Adipocyte (in vitro differentiated cells): ENCODE data around the gene HOXA9.

ENCODE experiments used
- DNase-seq: peaks from one replicate; pipeline ENCODE4 v3.0.0-alpha.2; 2015; ENCODE audit warnings: low read depth
- H3K27me3 ChIP-seq: replicated peaks from 2 replicates; pipeline ENCODE4 v1.7.0; 2013; ENCODE audit warnings: mild to moderate bottlenecking, low read length, moderate library complexity; ENCODE audit not compliant: control insufficient read depth, insufficient read depth
- H3K36me3 ChIP-seq: 2 replicates; pipeline ENCODE4 v1.7.0; 2013; ENCODE audit warnings: low read length, mild to moderate bottlenecking, moderate library complexity; ENCODE audit not compliant: control insufficient read depth, insufficient read depth, severe bottlenecking
- H3K4me1 ChIP-seq: 2 replicates; pipeline ENCODE4 v1.7.0; 2013; ENCODE audit warnings: mild to moderate bottlenecking, low read length, moderate library complexity; ENCODE audit not compliant: control insufficient read depth, insufficient read depth
- H3K4me3 ChIP-seq: 2 replicates; pipeline ENCODE4 v1.7.0; 2013; ENCODE audit warnings: mild to moderate bottlenecking, low read length, moderate library complexity
- H3K9ac ChIP-seq: 2 replicates; pipeline ENCODE4 v1.7.0; 2013; ENCODE audit warnings: mild to moderate bottlenecking, low read length, moderate library complexity
- H3K9me3 ChIP-seq: 2 replicates; pipeline ENCODE4 v1.7.0; 2013; ENCODE audit warnings: mild to moderate bottlenecking, low read length, moderate library complexity; ENCODE audit not compliant: control insufficient read depth

Gene HOXA9

DNA sequence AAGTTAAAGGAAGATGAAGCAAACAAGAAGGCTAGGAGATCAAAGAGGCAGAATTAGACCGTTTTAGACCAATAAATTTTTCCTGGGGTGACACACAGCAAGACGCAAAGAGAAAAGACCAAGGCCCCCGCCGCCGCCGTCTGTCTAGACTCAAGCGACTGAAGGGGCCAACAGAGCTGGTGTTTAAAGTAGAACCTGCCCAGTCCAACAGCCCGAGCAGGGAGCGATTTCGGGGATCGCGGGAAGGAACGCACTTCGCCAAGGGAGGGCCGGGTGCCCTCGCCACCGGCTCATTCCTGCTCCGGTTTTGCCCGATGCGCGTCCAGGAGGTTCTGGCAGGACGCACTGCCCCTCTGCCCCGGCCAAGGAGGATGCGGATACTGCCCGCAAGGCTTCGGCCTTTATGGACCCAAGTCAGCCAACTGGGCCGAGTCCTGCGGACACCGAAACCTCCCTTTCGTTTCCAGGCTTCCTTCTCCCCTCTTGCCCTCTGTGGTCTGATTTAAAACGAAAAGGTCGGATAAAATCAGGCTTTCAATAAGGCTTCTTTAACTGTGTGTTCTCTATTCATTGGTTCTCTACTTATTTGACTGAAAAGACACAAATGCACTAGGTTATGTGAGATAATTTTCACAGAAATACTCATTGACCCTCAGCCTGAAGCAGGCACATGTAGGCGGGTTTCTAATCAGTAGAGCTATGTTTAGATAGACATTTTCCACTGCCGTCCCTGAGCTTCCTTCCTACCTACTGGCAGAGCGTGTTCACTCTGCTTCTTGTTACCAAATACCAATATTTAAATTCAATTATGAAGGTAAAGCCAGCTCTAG lies 6.7 kb downstream of the HOXA9 start:
- Histone ChIP-seq H3K36me3 (peaks cover 5% of the 10 kb centered on the region), H3K27me3 (no peaks in the 10 kb centered on the region), H3K9me3 (no peaks in the 10 kb centered on the region), H3K4me1 (peaks cover 40% of the 10 kb centered on the region), H3K9ac (no peak overlapping the region), H3K4me3 (no peak overlapping the region)
- no peak for DNase-seq

DNA sequence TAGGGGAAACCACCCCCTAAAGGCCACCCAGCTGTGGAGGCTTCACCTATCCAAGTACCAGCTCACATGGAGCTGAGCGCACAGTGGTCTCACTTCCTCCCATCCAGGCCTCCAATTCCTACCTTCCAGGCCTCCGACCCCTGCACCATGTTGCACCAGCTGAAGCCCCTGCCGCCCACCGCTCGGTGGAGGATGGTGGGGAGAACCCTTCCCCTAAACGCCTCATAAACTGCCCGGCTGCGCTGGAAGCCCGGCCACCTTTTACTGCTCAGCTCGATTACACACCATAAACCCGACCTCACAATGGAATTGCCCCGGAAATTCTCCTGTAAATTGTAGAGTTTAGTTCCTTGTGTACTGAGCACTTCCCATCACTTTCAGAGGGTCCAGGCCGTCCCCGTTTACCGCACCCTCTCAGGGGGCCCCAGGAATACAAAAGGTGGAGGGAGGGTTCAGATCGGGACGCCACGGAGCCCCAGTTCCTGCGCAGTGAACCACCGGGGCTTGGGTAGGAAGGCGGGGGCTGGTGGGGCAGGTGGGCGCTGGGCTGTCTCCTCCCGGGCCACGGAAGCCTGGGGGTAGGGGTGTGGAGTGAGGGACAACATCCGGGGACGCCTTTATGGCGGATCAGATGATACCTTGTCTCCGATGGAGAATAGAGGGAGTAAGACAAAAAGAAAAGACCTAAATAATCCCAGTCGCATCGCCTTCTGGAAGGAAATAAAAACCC lies 7.5 kb downstream of the HOXA9 start:
- Histone ChIP-seq H3K4me1 (peaks cover 44% of the 10 kb centered on the region), H3K36me3 (peaks cover 2% of the 10 kb centered on the region), H3K27me3 (no peaks in the 10 kb centered on the region), H3K4me3 (no peak overlapping the region), H3K9me3 (no peaks in the 10 kb centered on the region), H3K9ac (no peak overlapping the region)
- DNase-seq, result no peak

DNA sequence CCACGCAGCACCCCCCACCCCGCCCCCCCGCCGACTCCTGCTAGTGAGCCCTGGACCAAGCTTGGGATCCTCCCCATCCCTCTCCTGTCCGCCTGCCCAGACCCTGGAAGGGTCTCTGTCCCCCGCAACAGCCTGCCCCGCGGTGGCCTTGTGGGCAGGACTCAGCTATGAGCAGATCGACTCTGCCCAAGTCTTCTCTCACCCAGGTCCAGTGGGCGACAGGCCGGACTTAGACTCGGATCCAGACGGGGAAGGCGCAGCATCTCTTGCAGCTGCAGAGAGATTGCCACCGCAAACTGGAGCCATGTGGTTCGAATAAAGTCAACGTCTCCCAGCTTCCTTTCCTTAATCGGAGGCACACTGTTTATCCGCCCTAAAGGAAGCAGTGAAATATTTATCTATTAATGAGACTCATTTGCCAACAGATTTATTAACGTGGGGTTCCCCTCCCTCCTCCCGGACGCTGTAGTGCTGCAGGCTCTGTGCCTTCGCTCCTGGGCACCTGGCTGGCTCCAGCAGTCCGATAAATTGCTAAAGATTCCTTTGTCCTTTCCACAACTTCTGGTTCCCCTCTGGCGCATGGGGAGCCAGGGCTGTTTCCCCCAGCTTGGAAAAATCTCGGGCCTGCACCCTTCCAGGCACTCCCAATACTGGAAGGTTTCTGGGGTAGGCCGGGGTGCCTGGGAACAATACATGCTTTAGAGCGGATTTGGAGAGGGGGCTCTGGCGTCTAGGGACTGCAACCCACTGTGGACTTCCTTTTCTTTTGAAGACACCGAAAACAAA lies 8.2 kb downstream of the HOXA9 start:
- no peaks in the 10 kb centered on the region for H3K36me3 ChIP-seq
- H3K9ac ChIP-seq, result peak overlapping the region; percentile 97
- no peak for DNase-seq
- no peaks in the 10 kb centered on the region for H3K27me3 ChIP-seq
- H3K4me3 ChIP-seq, result peak overlapping the region; percentile 94
- H3K9me3 ChIP-seq, result no peaks in the 10 kb centered on the region
- peaks cover 42% of the 10 kb centered on the region for H3K4me1 ChIP-seq

DNA sequence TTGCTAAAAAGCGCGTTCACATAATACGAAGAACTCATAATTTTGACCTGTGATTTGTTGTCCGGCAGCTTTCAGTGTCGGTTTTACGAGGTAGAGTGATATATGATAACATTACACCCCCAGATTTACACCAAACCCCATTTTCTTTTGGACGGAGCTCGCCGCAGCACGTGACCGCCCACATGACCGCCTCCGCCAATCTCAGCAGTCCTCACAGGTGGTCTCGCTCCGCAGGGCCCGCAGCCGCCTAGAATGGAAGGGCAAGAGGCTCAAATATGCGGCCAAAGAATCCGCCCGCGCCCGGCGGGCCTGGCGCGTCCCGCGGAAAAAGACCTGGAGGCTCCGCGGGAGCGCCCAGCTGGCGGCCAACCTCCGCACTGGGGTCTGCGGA lies 8.8 kb downstream of the HOXA9 start, which contains the start of gene HOXA7:
Gene HOXA7 (minus strand): TSS at position 168 of the 391 bp plus-strand sequence. CDS start 130 bp downstream, at position 38.
- Histone ChIP-seq H3K36me3 (no peaks in the 10 kb centered on the region), H3K27me3 (no peaks in the 10 kb centered on the region), H3K4me3 (peak within 1 kb of the TSS; percentile 94), H3K4me1 (peaks cover 42% of the 10 kb centered on the region), H3K9ac (peak within 1 kb of the TSS; percentile 97), H3K9me3 (no peaks in the 10 kb centered on the region)
- no peak for DNase-seq

DNA sequence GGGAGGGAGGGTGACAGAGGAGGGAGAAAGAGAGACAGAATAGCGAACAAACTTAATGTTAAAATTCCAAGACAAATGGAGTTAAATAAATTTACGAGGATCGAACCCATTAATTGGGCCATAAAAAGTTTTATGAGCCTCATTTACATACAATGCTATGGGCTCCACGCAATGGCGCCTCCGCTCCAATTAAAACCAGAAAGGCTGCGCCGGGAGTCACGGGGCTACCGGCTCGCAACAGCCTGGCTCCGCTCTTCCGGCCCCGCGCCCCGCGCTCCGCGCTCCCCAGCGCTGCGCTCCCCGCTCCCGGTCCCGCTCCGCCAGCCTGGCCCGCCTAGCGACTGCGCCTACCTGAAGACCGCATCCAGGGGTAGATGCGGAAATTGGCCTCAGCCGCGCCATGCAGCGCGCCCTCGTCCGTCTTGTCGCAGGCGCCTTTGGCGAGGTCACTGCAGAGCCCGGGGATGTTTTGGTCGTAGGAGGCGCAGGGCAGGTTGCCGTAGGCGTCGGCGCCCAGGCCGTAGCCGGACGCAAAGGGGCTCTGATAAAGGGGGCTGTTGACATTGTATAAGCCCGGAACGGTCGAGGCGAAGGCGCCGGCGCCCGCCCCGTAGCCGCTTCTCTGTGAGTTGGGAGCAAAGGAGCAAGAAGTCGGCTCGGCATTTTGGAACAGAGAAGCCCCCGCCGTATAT lies 9.4 kb downstream of the HOXA9 start:
- H3K9ac ChIP-seq, result peak overlapping the region; percentile 97
- no peaks in the 10 kb centered on the region for H3K9me3 ChIP-seq
- H3K36me3 ChIP-seq, result no peaks in the 10 kb centered on the region
- no peaks in the 10 kb centered on the region for H3K27me3 ChIP-seq
- H3K4me1 ChIP-seq, result peaks cover 39% of the 10 kb centered on the region
- peak overlapping the region; percentile 94 for H3K4me3 ChIP-seq
- no peak for DNase-seq

DNA sequence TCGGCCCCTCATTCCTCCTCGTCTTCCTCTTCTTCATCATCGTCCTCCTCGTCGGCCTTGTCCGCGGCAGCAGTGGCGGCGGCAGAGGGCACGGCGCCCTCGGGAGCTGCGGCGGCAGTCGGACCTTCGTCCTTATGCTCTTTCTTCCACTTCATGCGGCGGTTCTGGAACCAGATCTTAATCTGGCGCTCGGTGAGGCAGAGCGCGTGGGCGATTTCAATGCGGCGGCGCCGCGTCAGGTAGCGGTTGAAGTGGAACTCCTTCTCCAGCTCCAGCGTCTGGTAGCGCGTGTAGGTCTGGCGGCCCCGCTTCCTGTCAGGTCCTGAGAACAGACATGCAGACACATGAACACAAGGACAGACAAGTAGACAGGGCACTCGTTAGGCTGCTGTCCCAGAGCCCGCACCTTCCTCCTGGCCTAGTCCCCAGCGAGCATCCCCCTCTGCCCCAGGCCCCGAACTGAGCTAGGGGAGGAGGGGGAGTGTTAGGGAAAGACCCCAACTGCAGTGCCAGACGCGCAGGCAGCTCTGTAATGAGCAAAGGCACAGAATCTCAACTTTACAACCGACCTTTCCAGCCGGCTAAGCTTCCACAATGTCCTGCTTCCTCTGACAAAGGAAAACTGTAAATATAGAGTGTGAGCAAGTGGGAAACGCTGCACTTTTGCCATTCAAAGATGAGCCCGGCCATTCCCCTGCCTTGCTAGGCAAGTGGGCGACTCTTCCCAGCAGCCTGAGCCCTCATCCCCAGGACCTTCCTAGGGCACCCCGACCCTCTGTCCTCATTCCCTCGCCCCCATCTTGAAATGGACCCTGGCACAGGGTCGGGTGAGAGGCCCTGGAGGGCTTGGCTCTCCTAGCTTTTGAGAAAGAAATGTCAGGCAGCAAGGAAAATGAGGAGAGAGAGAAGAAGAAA lies 10.2 kb downstream of the HOXA9 start:
- no peaks in the 10 kb centered on the region for H3K36me3 ChIP-seq
- H3K9ac ChIP-seq, result peak overlapping the region; percentile 97
- no peaks in the 10 kb centered on the region for H3K9me3 ChIP-seq
- no peaks in the 10 kb centered on the region for H3K27me3 ChIP-seq
- no peak for DNase-seq
- peaks cover 35% of the 10 kb centered on the region for H3K4me1 ChIP-seq
- peak overlapping the region; percentile 94 for H3K4me3 ChIP-seq

DNA sequence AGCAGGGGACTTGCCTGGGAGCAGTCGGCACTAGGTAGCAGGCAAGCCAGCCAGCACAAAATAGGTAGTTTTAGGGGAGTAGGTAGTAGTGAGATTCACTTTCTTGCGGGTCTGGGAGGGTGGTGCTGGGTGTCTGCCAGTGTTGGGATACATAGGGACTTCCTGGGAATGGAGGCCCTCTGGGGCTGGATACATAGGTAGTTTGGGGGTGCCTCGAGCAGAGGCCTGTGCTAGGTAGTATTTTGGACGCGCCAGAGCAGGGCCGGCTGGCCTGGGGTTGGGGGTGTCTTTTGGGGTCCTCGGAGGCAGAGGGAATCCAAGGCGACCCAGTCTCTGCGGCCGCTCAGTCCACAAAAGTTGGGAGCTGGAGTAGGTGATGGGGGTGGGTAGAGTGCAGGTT lies 11.0 kb downstream of the HOXA9 start:
- Histone ChIP-seq H3K9ac (peak overlapping the region; percentile 97), H3K4me1 (peaks cover 34% of the 10 kb centered on the region), H3K36me3 (no peaks in the 10 kb centered on the region), H3K27me3 (no peaks in the 10 kb centered on the region), H3K4me3 (peak overlapping the region; percentile 94), H3K9me3 (no peaks in the 10 kb centered on the region)
- no peak for DNase-seq

DNA sequence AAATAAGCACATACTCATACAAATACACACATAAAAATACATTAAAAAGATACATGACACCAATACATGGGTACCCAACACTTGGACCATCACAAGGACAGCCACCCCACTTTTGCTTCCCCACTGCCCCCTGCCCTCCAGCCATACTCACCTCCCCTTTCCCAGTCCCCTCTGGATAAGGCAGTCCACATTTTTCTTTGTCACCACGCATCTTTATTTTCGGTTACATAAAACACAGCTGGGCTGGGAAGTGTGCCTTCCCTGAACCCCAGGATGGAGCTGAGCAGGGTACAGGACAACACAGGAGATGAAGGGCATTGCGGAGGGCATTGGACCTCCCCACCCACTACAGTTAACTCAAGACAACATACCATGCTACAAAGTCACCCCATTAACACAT lies 11.8 kb downstream of the HOXA9 start:
- no peaks in the 10 kb centered on the region for H3K36me3 ChIP-seq
- peak overlapping the region; percentile 97 for H3K9ac ChIP-seq
- no peaks in the 10 kb centered on the region for H3K27me3 ChIP-seq
- H3K4me1 ChIP-seq, result peaks cover 39% of the 10 kb centered on the region
- H3K9me3 ChIP-seq, result no peaks in the 10 kb centered on the region
- DNase-seq, result no peak
- H3K4me3 ChIP-seq, result peak overlapping the region; percentile 94

DNA sequence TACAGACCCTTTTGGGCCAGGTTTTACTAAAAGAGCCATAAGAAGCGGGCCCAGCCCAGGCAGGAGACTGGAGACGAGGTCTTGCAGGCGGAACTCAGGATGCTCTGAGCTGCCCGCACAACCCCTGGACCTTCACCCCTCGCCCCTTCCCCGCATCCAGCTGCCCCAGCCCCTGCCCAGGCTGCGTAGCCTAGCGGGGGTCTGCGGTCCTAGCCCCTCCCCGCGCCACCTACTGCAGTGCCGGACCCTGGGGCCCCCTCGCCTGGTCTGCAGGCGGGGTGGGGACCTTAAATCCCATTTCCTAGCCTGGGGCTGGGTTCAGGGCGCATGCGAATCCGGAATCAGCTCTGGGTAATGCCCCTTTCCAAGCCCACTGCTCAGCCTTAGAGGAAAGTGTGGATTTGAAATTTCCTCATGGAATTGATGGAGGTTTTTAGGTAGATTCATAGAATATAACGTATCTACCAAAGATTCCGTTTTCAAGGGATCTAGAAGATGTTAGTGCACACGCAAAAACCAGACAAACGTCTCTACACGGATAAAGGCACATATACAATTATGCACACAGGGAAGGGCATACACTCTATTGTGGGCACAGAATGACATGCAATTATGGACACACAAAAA lies 12.4 kb downstream of the HOXA9 start:
- H3K9me3 ChIP-seq, result no peaks in the 10 kb centered on the region
- peak overlapping the region; percentile 94 for H3K4me3 ChIP-seq
- H3K9ac ChIP-seq, result peak overlapping the region; percentile 97
- H3K4me1 ChIP-seq, result peaks cover 43% of the 10 kb centered on the region
- H3K36me3 ChIP-seq, result no peaks in the 10 kb centered on the region
- no peaks in the 10 kb centered on the region for H3K27me3 ChIP-seq
- DNase-seq, result no peak
